HepG2 (cell line): ENCODE results near the gene FUOM. TPM values are rescaled to one million over a fixed set of nuclear protein-coding genes. Genes with fewer than 3 reads are reported as not detected.

Experiments
- FOXK2 ChIP-seq: fragments of 450-650 bp; IDR thresholded peaks from 2 replicates; pipeline ENCODE4 v1.6.1; 2016
- MTA1 ChIP-seq: sonication (generic); formaldehyde crosslinking; IDR thresholded peaks from 2 replicates; pipeline ENCODE4 v1.4.0; 2020; ENCODE audit warnings: missing genetic modification reagents, mild to moderate bottlenecking, borderline replicate concordance
- RARA ChIP-seq: IDR thresholded peaks from 2 replicates; pipeline ENCODE4 v1.6.1; 2016; ENCODE audit warnings: missing genetic modification reagents, missing compliant biosample characterization
- SPEN ChIP-seq: sonication (generic); formaldehyde crosslinking; IDR thresholded peaks from 2 replicates; pipeline ENCODE4 v1.5.1; 2020; ENCODE audit warnings: low read depth, mild to moderate bottlenecking, missing genetic modification reagents
- ZNF24 ChIP-seq: fragments of 450-650 bp; IDR thresholded peaks from 2 replicates; pipeline ENCODE4 v1.6.1; 2017; ENCODE audit warnings: antibody characterized with exemption, mild to moderate bottlenecking
- ZNF496 ChIP-seq: sonication (generic); formaldehyde crosslinking; IDR thresholded peaks from 2 replicates; pipeline ENCODE4 v1.8.1; 2023; ENCODE audit warnings: mild to moderate bottlenecking, moderate library complexity, missing genetic modification reagents; ENCODE audit not compliant: insufficient replicate concordance
- ZNF569 ChIP-seq: sonication (generic); formaldehyde crosslinking; IDR thresholded peaks from 2 replicates; pipeline ENCODE4 v1.5.0; 2020; ENCODE audit warnings: mild to moderate bottlenecking, missing genetic modification reagents, moderate library complexity, borderline replicate concordance
- ZNF761 ChIP-seq: sonication (generic); formaldehyde crosslinking; conservative IDR thresholded peaks from 2 replicates; pipeline ENCODE4 v1.4.0; 2020; ENCODE audit warnings: mild to moderate bottlenecking, missing genetic modification reagents
- ZSCAN12 ChIP-seq: sonication (generic); formaldehyde crosslinking; IDR thresholded peaks from 2 replicates; pipeline ENCODE4 v1.9.0; 2021; ENCODE audit warnings: mild to moderate bottlenecking, missing genetic modification reagents
- polyA plus RNA-seq, 8 experiments: library from polyadenylated mRNA; depleted of rRNA in 3 of 8; stranded (reverse) in 7 of 8; unstranded in 1 of 8; fragments of >200 nt; fragmentation: Illumina TruSeq in 4 of 8; extraction: Trizol in 4 of 8; gene quantifications; 2 replicates each; pipeline versions ENCODE4 v1.2.1 to v1.2.3, GENCODE V29; 2011 to 2016; ENCODE audit warnings: low read depth in 4 of 8, missing spikeins in 1 of 8, mixed read lengths in 1 of 8; ENCODE audit not compliant: insufficient read depth in 1 of 8
- total RNA-seq, 5 experiments: library from RNA; depleted of rRNA; stranded (reverse); fragments of >200 nt; fragmentation: Illumina TruSeq; extraction: Trizol; gene quantifications; 2 replicates each; pipeline ENCODE4 v1.2.3, GENCODE V29; 2016; ENCODE audit warnings: low read depth in 1 of 5
- TF ChIP-seq, protein P1 (sequence below): sonication (generic); formaldehyde crosslinking; IDR thresholded peaks from 2 replicates; pipeline ENCODE4 v1.4.0; 2020; ENCODE audit warnings: missing genetic modification reagents
- TF ChIP-seq, protein P2 (sequence below), 2 experiments: sonication (generic) in 1 of 2; formaldehyde crosslinking in 1 of 2; IDR thresholded peaks; 2 replicates each; pipeline versions ENCODE4 v1.6.1 to v1.9.0; 2014 to 2022; ENCODE audit warnings: antibody characterized with exemption in 1 of 2, borderline replicate concordance in 1 of 2, inconsistent platforms in 1 of 2, low read depth in 1 of 2, missing genetic modification reagents in 1 of 2
- TF ChIP-seq, protein P3 (sequence below): sonication (generic); formaldehyde crosslinking; IDR thresholded peaks from 2 replicates; pipeline ENCODE4 v1.8.1; 2023; ENCODE audit warnings: mild to moderate bottlenecking, missing genetic modification reagents
- TF ChIP-seq, protein P4 (sequence below), 2 experiments: sonication (generic) in 1 of 2; formaldehyde crosslinking in 1 of 2; IDR thresholded peaks; 2 replicates each; pipeline versions ENCODE4 v1.4.0 to v1.6.1; 2018 to 2020; ENCODE audit warnings: missing genetic modification reagents in 2 of 2, borderline replicate concordance in 1 of 2, low read depth in 1 of 2, mild to moderate bottlenecking in 1 of 2, missing biosample characterization in 1 of 2
- TF ChIP-seq, protein P5 (sequence below): sonication (generic); formaldehyde crosslinking; IDR thresholded peaks from 2 replicates; pipeline ENCODE4 v1.5.0; 2020; ENCODE audit warnings: mild to moderate bottlenecking, low read depth, missing genetic modification reagents, borderline replicate concordance

FUOM gene
- total and polyA plus RNA-seq, 2 of the 13 experiments (the other 11 are each of a cell fraction or from before 2014, with no cell fraction given): 27.5 to 60.4 TPM

DNA sequence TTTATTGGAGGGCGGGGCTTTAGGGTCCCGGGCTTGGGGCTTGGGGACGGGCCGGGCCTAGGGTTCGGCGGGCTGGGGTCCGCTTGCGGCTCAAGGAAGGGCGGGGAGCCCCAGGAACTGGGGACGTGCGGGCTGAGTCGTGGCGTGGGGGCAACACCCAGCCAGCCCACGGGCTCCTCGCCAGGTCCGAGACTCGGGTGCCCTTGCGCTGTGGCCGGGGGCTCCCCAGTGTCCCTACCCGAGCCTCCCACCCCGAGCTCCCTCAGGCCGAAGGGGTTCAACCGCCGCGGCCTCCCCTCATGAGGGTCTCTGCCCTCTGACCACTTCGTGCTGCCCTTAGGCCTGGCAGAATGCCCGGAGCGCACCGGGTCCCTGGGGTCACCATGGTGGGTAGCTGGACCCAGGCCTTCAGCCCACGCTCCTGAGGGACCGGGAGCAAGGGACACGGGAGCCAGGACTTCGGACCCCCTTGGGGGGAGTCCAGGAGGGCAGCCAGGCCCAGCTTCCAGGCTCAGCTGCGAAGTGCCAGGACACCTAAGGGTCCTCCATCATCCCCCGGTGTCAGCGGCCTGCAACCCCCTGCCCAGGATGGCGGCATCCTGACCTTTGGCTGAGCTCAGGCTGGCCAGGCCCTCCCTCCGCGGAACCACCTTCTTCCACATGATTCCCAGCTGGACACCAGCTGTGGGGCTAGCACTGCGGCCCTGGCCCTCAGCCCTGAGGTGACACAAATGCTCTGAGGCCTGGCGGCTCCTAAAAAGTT, 524 bp upstream of the FUOM start (continued):
- TF ChIP-seq, protein P1, sequence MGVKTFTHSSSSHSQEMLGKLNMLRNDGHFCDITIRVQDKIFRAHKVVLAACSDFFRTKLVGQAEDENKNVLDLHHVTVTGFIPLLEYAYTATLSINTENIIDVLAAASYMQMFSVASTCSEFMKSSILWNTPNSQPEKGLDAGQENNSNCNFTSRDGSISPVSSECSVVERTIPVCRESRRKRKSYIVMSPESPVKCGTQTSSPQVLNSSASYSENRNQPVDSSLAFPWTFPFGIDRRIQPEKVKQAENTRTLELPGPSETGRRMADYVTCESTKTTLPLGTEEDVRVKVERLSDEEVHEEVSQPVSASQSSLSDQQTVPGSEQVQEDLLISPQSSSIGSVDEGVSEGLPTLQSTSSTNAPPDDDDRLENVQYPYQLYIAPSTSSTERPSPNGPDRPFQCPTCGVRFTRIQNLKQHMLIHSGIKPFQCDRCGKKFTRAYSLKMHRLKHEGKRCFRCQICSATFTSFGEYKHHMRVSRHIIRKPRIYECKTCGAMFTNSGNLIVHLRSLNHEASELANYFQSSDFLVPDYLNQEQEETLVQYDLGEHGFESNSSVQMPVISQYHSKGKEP (CRISPR knock-in tag): no peak
- TF ChIP-seq RARA (CRISPR knock-in tag): peak; percentile 16; the same call in 1 of the 2 replicates
- TF ChIP-seq ZNF761 (CRISPR knock-in tag): 0 out of 2 replicates have a peak, but pooled peaks have one; percentile 52
- peak; percentile 55; the same call in 1 of the 2 replicates for TF ChIP-seq SPEN (CRISPR knock-in tag)
- TF ChIP-seq, protein P2, sequence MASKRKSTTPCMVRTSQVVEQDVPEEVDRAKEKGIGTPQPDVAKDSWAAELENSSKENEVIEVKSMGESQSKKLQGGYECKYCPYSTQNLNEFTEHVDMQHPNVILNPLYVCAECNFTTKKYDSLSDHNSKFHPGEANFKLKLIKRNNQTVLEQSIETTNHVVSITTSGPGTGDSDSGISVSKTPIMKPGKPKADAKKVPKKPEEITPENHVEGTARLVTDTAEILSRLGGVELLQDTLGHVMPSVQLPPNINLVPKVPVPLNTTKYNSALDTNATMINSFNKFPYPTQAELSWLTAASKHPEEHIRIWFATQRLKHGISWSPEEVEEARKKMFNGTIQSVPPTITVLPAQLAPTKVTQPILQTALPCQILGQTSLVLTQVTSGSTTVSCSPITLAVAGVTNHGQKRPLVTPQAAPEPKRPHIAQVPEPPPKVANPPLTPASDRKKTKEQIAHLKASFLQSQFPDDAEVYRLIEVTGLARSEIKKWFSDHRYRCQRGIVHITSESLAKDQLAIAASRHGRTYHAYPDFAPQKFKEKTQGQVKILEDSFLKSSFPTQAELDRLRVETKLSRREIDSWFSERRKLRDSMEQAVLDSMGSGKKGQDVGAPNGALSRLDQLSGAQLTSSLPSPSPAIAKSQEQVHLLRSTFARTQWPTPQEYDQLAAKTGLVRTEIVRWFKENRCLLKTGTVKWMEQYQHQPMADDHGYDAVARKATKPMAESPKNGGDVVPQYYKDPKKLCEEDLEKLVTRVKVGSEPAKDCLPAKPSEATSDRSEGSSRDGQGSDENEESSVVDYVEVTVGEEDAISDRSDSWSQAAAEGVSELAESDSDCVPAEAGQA (IDR thresholded peaks at IDR 0.05; ENCODE audit: low read depth): no peak
- TF ChIP-seq, protein P2 (CRISPR knock-in tag; IDR thresholded peaks at IDR 0.05; ENCODE audit: borderline replicate concordance): no peak
- TF ChIP-seq, protein P3, sequence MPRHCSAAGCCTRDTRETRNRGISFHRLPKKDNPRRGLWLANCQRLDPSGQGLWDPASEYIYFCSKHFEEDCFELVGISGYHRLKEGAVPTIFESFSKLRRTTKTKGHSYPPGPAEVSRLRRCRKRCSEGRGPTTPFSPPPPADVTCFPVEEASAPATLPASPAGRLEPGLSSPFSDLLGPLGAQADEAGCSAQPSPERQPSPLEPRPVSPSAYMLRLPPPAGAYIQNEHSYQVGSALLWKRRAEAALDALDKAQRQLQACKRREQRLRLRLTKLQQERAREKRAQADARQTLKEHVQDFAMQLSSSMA (CRISPR knock-in tag): 0 out of 2 replicates have a peak, but pooled peaks have one; percentile 65
- TF ChIP-seq, protein P4, sequence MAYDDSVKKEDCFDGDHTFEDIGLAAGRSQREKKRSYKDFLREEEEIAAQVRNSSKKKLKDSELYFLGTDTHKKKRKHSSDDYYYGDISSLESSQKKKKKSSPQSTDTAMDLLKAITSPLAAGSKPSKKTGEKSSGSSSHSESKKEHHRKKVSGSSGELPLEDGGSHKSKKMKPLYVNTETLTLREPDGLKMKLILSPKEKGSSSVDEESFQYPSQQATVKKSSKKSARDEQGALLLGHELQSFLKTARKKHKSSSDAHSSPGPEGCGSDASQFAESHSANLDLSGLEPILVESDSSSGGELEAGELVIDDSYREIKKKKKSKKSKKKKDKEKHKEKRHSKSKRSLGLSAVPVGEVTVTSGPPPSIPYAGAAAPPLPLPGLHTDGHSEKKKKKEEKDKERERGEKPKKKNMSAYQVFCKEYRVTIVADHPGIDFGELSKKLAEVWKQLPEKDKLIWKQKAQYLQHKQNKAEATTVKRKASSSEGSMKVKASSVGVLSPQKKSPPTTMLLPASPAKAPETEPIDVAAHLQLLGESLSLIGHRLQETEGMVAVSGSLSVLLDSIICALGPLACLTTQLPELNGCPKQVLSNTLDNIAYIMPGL (CRISPR knock-in tag; IDR thresholded peaks at IDR 0.05; ENCODE audit: borderline replicate concordance in 1 of 2, low read depth in 1 of 2): 0 out of 4 replicates have a peak, but pooled peaks of 1 of the 2 experiments have one; percentile 46
- TF ChIP-seq ZNF496 (CRISPR knock-in tag): no peak
- TF ChIP-seq FOXK2: no peak
- TF ChIP-seq ZNF24: no peak
- TF ChIP-seq MTA1 (CRISPR knock-in tag): peak; percentile 68; the same call in 1 of the 2 replicates
- TF ChIP-seq ZNF569 (CRISPR knock-in tag): no peak
- TF ChIP-seq, protein P5, sequence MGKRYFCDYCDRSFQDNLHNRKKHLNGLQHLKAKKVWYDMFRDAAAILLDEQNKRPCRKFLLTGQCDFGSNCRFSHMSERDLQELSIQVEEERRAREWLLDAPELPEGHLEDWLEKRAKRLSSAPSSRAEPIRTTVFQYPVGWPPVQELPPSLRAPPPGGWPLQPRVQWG (CRISPR knock-in tag): no peak
- TF ChIP-seq ZSCAN12 (CRISPR knock-in tag): no peak
